ENCODE measurements around the gene SUMF1.
A peak's percentile ranks its signal among the peaks of the same experiment; 100 is the strongest.

The SUMF1 gene

GRCh38 chr3:4438296-4438695 is 28.8 kb downstream of the SUMF1 start:
- Histone ChIP-seq H3K4me3 (no peak overlapping the region), H3K4me1 (no peaks in the 10 kb centered on the region), H3K9me3 (no peaks in the 10 kb centered on the region), H3K27ac (no peak overlapping the region), H3K36me3 (peaks cover 0 to 6% (median 0%) of the 10 kb centered on the region in 3 donors), H3K27me3 (no peaks in the 10 kb centered on the region)
- TF ChIP-seq CTCF (IDR thresholded peaks at IDR 0.05): no peak
- intact Hi-C loops (cut with DNase I; ENCODE audit: low total_unique reads): no loop called here
- DNase-seq: no peak

GRCh38 chr3:4432259-4432658 is 34.8 kb downstream of the SUMF1 start:
- DNase-seq: no peak
- H3K36me3 ChIP-seq: no peaks in the 10 kb centered on the region
- no peaks in the 10 kb centered on the region for H3K27me3 ChIP-seq
- H3K9me3 ChIP-seq: no peaks in the 10 kb centered on the region
- intact Hi-C loops (cut with DNase I; ENCODE audit: low total_unique reads): no loop called here
- H3K4me3 ChIP-seq: no peak overlapping the region
- H3K4me1 ChIP-seq: peaks cover 0 to 6% (median 4%) of the 10 kb centered on the region in 4 donors
- TF ChIP-seq CTCF (IDR thresholded peaks at IDR 0.05): no peak
- H3K27ac ChIP-seq: no peak overlapping the region

GRCh38 chr3:4429648-4430350 is 37.3 kb downstream of the SUMF1 start:
- H3K9me3 ChIP-seq: no peaks in the 10 kb centered on the region
- no peaks in the 10 kb centered on the region for H3K27me3 ChIP-seq
- no peak overlapping the region for H3K27ac ChIP-seq
- no peak for TF ChIP-seq CTCF (IDR thresholded peaks at IDR 0.05)
- intact Hi-C loops (cut with DNase I; ENCODE audit: low total_unique reads): loop anchor here (5.0 kb wide), 1 partner anchor 43 kb away; no protein-coding TSS in a partner anchor
- peaks cover 0 to 20% (median 9%) of the 10 kb centered on the region in 4 donors for H3K4me1 ChIP-seq
- no peaks in the 10 kb centered on the region for H3K36me3 ChIP-seq
- no peak for DNase-seq
- no peak overlapping the region for H3K4me3 ChIP-seq

GRCh38 chr3:4426782-4427344 is 40.2 kb downstream of the SUMF1 start:
- Histone ChIP-seq H3K4me1 (peaks cover 0 to 26% (median 9%) of the 10 kb centered on the region in 4 donors), H3K4me3 (no peak overlapping the region), H3K27me3 (no peaks in the 10 kb centered on the region), H3K36me3 (no peaks in the 10 kb centered on the region), H3K9me3 (no peaks in the 10 kb centered on the region), H3K27ac (peak overlapping the region; percentile 23 to 46)
- intact Hi-C loops (cut with DNase I; ENCODE audit: low total_unique reads): loop anchor here (5.0 kb wide), 1 partner anchor 45 kb away; no protein-coding TSS in a partner anchor
- no peak for DNase-seq
- no peak for TF ChIP-seq CTCF (IDR thresholded peaks at IDR 0.05)

GRCh38 chr3:4426261-4426781 is 40.7 kb downstream of the SUMF1 start:
- peak overlapping the region; percentile 23 to 46 for H3K27ac ChIP-seq
- TF ChIP-seq CTCF (IDR thresholded peaks at IDR 0.05): no peak
- peaks cover 0 to 26% (median 9%) of the 10 kb centered on the region in 4 donors for H3K4me1 ChIP-seq
- intact Hi-C loops (cut with DNase I; ENCODE audit: low total_unique reads): loop anchor here (5.0 kb wide), 1 partner anchor 46 kb away; no protein-coding TSS in a partner anchor
- H3K36me3 ChIP-seq: no peaks in the 10 kb centered on the region
- H3K27me3 ChIP-seq: no peaks in the 10 kb centered on the region
- H3K9me3 ChIP-seq: no peaks in the 10 kb centered on the region
- DNase-seq: no peak
- H3K4me3 ChIP-seq: no peak overlapping the region
